GM06990 (cell line): ENCODE measurements around the gene LARP4B.

Experiments
- DNase-seq: peaks from one replicate; pipeline ENCODE4 v3.0.0-alpha.2; 2011; ENCODE audit not compliant: insufficient read length; ENCODE audit errors: extremely low read depth
- H3K27me3 ChIP-seq: replicated peaks from 2 replicates; pipeline ENCODE4 v1.6.0; 2011; ENCODE audit warnings: low read length; ENCODE audit not compliant: control insufficient read depth, insufficient read depth
- H3K36me3 ChIP-seq: 2 replicates; pipeline ENCODE4 v1.5.1; 2011; ENCODE audit warnings: low read length; ENCODE audit not compliant: control insufficient read depth, insufficient read depth
- H3K4me3 ChIP-seq: replicated peaks from 2 replicates; pipeline ENCODE4 v1.5.1; 2011; ENCODE audit warnings: low read depth, mild to moderate bottlenecking, control low read depth, low read length
- TF ChIP-seq, protein P1 (sequence below): IDR thresholded peaks from 2 replicates; pipeline ENCODE4 v1.5.1; 2011; ENCODE audit warnings: low read length, control low read depth, mild to moderate bottlenecking, inconsistent platforms; ENCODE audit not compliant: insufficient read depth, poor library complexity, severe bottlenecking

LARP4B gene

DNA sequence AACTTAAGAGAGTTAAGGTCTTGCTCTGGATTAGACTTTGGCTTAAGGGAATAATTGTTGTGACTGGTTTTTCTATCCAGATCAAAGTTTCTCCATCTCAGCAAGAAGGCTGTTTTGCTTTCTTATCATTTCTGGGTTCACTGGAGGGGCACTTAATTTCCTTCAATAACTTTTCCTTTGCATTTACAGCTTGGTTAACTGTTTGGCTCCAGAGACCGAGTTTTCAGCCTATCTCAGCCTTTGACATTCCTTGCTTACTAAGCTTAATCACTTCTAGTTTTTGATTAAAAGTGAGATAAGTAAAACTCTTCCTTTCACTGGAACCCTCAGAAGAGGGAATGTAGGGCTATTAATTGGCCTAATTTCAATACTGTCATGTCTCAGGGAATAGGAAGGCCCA, 76.4 kb downstream of the LARP4B start:
- TF ChIP-seq, protein P1, sequence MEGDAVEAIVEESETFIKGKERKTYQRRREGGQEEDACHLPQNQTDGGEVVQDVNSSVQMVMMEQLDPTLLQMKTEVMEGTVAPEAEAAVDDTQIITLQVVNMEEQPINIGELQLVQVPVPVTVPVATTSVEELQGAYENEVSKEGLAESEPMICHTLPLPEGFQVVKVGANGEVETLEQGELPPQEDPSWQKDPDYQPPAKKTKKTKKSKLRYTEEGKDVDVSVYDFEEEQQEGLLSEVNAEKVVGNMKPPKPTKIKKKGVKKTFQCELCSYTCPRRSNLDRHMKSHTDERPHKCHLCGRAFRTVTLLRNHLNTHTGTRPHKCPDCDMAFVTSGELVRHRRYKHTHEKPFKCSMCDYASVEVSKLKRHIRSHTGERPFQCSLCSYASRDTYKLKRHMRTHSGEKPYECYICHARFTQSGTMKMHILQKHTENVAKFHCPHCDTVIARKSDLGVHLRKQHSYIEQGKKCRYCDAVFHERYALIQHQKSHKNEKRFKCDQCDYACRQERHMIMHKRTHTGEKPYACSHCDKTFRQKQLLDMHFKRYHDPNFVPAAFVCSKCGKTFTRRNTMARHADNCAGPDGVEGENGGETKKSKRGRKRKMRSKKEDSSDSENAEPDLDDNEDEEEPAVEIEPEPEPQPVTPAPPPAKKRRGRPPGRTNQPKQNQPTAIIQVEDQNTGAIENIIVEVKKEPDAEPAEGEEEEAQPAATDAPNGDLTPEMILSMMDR, result no peak
- no peak for DNase-seq
- Histone ChIP-seq H3K36me3 (peaks cover 4% of the 10 kb centered on the region), H3K4me3 (no peak overlapping the region), H3K27me3 (no peaks in the 10 kb centered on the region)

DNA sequence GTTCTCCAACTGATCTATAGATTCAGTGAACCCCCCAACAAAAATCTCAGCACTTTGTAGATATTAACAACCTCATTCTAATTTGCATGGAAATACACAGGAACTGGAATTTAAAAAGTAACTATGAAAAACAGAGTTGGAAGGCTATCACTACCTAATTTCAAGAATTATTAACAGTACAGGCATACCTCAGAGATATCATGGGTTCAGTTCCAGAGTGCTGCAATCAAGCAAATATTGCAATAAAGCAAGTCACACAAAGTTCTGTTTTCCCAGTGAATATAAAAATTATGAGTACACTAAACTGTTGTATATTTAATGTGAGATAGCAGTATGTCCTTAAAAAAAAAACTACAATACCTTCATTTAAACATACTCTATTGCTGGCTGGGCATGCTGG, 78.5 kb downstream of the LARP4B start:
- H3K27me3 ChIP-seq, result no peaks in the 10 kb centered on the region
- no peak overlapping the region for H3K4me3 ChIP-seq
- TF ChIP-seq, protein P1, result no peak
- H3K36me3 ChIP-seq, result peaks cover 2% of the 10 kb centered on the region
- DNase-seq, result no peak

DNA sequence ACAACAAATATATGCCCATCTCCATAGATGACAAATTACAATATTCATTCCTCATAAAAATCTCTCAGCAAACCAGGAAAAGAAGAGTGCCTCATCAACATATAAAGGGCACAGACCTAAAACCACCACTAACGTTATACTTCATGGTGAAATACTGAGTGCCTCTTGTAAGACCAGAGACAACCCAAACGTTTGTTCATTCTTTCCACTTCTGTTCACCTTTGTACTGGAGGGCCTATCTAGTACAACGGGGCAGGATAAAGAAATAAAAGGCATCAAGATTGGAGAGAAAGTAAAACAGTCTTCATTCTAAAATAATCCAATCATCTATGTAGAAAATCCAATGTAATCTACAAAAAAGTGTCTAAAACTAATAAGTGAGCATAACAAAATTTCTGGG, 79.1 kb downstream of the LARP4B start:
- no peak for DNase-seq
- Histone ChIP-seq H3K27me3 (no peaks in the 10 kb centered on the region), H3K4me3 (no peak overlapping the region), H3K36me3 (peaks cover 3% of the 10 kb centered on the region)
- TF ChIP-seq, protein P1, result no peak

DNA sequence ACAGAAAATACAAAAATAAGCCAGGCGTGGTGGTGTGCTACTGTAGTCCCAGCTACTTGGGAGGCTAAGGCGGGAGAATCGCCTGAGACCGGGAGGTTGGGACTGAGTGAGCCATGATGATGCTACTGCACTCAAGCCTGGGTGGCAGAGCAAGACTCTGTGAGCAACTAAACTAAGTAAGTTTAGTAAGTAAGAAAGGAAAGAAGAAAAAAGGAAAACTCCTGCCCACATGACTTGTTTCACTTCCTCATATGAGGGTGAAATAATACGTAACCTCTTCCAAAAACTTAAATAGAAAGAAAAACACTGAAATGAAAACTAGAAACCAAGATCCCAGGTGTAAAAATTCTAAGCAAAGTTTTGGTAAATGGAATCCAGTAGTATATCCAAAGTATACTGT, 79.6 kb downstream of the LARP4B start:
- H3K36me3 ChIP-seq, result peaks cover 6% of the 10 kb centered on the region
- no peaks in the 10 kb centered on the region for H3K27me3 ChIP-seq
- peak overlapping the region; percentile 11 for H3K4me3 ChIP-seq
- TF ChIP-seq, protein P1, result no peak
- peak; percentile 62 for DNase-seq

DNA sequence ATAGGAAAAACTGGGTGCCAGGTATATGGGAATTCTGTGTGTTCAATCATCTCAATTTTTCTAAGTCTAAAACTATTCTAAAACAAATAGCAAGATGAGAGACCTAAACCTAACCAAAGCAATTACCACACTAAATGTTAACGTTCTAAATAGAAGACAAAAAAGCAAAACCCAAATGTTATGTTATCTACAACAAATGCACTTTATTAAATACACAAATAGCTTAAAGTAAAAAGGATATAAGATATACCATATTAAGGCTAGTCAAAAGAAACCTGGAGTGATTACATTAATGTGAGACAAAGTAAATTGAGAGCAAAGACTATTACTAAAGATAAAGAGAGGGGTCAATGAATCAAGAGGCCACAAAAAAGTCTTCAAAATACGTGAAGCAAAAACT, 81.4 kb downstream of the LARP4B start:
- TF ChIP-seq, protein P1, result no peak
- Histone ChIP-seq H3K4me3 (no peak overlapping the region), H3K36me3 (peaks cover 11% of the 10 kb centered on the region), H3K27me3 (no peaks in the 10 kb centered on the region)
- DNase-seq, result no peak

DNA sequence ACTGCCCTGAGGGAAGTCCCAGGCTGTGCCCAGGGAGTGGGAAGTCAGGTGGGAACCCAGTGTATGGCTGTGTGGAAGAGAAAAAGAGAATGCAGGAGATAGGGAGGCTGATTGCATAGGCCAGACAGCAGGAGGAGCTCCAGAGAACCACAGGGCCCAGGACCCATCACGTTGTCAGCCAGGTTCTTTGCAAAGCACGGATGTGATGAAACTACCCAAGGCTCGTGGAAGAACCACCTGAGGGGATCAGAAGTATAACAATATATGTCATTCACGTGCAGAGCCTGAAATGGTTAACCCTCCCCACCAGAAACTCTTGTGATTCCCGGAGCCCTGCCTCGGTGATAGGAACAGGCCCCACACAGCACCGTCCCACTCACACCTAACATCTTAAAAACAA, 83.6 kb downstream of the LARP4B start:
- TF ChIP-seq, protein P1, result no peak
- Histone ChIP-seq H3K4me3 (no peak overlapping the region), H3K27me3 (no peaks in the 10 kb centered on the region), H3K36me3 (peaks cover 14% of the 10 kb centered on the region)
- no peak for DNase-seq
